IMR-90 (cell line): Measurements from ENCODE around the gene CSH1. TPM values are rescaled to one million over a fixed set of nuclear protein-coding genes. Genes with fewer than 3 reads are reported as not detected.

Source experiments
- ATAC-seq: fragments of 200-7000 bp; cut with Tn5 transposase; 2 replicates; pipeline ENCODE4 v1.9.1; 2020; ENCODE audit warnings: low read depth, mild to moderate bottlenecking, moderate library complexity
- BruUV-seq: library from RNA; stranded (reverse); fragments of 400-500 nt; replicated peaks from 2 replicates; lab custom pipeline; 2021; lab: Mats Ljungman, UMichigan
- CTCF ChIA-PET: fragments of 300-600 bp; formaldehyde crosslinking; extraction: SDS; loops from one replicate; lab custom pipeline; 2021; ENCODE audit warnings: antibody characterized with exemption; lab: Yijun Ruan, JAX
- POLR2A ChIA-PET: fragments of 300-600 bp; sonication (Branson Sonifier 250); formaldehyde crosslinking; loops from one replicate; lab custom pipeline; 2022; ENCODE audit warnings: antibody characterized with exemption; ENCODE audit not compliant: unreplicated experiment; lab: Charles Lee
- DNase-seq: peaks from one replicate; pipeline ENCODE4 v3.0.0; 2013
- H2AFZ ChIP-seq: replicated peaks from 2 replicates; pipeline ENCODE3; 2013; ENCODE audit warnings: low read length, mild to moderate bottlenecking; ENCODE audit not compliant: poor library complexity
- H2AK5ac ChIP-seq: 2 replicates; pipeline ENCODE4 v1.6.1; 2013; ENCODE audit warnings: low read depth, low read length, inconsistent platforms
- H2AK9ac ChIP-seq: replicated peaks from 2 replicates; pipeline ENCODE3; 2013; ENCODE audit warnings: mild to moderate bottlenecking, low read depth, low read length, moderate library complexity; ENCODE audit not compliant: poor library complexity
- H2BK120ac ChIP-seq: 2 replicates; pipeline ENCODE4 v1.6.1; 2013; ENCODE audit warnings: low read depth, low read length, inconsistent platforms
- H2BK15ac ChIP-seq: 3 replicates; pipeline ENCODE4 v1.6.1; 2013; ENCODE audit warnings: low read depth, low read length, inconsistent platforms
- H2BK20ac ChIP-seq: 2 replicates; pipeline ENCODE4 v1.6.1; 2013; ENCODE audit warnings: low read depth, mild to moderate bottlenecking, inconsistent platforms, low read length, moderate library complexity
- H2BK5ac ChIP-seq: 2 replicates; pipeline ENCODE4 v1.6.1; 2013; ENCODE audit warnings: mild to moderate bottlenecking, low read depth, low read length, inconsistent platforms; ENCODE audit not compliant: poor library complexity, severe bottlenecking
- H3K14ac ChIP-seq: replicated peaks from 2 replicates; pipeline ENCODE4 v1.6.1; 2013; ENCODE audit warnings: low read depth, low read length, inconsistent platforms
- H3K18ac ChIP-seq: 2 replicates; pipeline ENCODE4 v1.6.1; 2013; ENCODE audit warnings: low read depth, low read length, control low read depth
- H3K23ac ChIP-seq: 2 replicates; pipeline ENCODE4 v1.6.1; 2013; ENCODE audit warnings: low read depth, low read length, inconsistent platforms
- H3K27ac ChIP-seq: 2 replicates; pipeline ENCODE4 v1.5.1; 2013; ENCODE audit warnings: mild to moderate bottlenecking, control low read depth, low read length; ENCODE audit not compliant: insufficient read depth
- H3K27me3 ChIP-seq: 2 replicates; pipeline ENCODE4 v1.6.1; 2013; ENCODE audit warnings: low read length; ENCODE audit not compliant: control insufficient read depth, insufficient read depth
- H3K36me3 ChIP-seq: 2 replicates; pipeline ENCODE4 v1.6.1; 2013; ENCODE audit warnings: low read length, mixed read lengths; ENCODE audit not compliant: control insufficient read depth, insufficient read depth
- H3K4ac ChIP-seq: 2 replicates; pipeline ENCODE4 v1.6.1; 2013; ENCODE audit warnings: low read depth, low read length, inconsistent platforms
- H3K4me1 ChIP-seq: 2 replicates; pipeline ENCODE4 v1.6.1; 2013; ENCODE audit warnings: low read length, mixed read lengths; ENCODE audit not compliant: control insufficient read depth, insufficient read depth
- H3K4me2 ChIP-seq: 2 replicates; pipeline ENCODE4 v1.6.1; 2013; ENCODE audit warnings: low read depth, mild to moderate bottlenecking, control low read depth, low read length, moderate library complexity
- H3K4me3 ChIP-seq: 2 replicates; pipeline ENCODE4 v1.5.1; 2013; ENCODE audit warnings: low read depth, mild to moderate bottlenecking, control low read depth, low read length, moderate library complexity; ENCODE audit not compliant: insufficient read depth
- H3K56ac ChIP-seq: 2 replicates; pipeline ENCODE4 v1.6.1; 2013; ENCODE audit warnings: low read length, inconsistent platforms; ENCODE audit not compliant: insufficient read depth; ENCODE audit errors: extremely low read depth
- H3K79me1 ChIP-seq, 2 experiments: 2 replicates each; pipeline ENCODE4 v1.6.1; 2013; ENCODE audit warnings: low read length in 2 of 2, inconsistent platforms in 1 of 2, low read depth in 1 of 2
- H3K9ac ChIP-seq: 2 replicates; pipeline ENCODE4 v1.6.1; 2013; ENCODE audit warnings: low read depth, low read length, control low read depth
- H3K9me1 ChIP-seq: 2 replicates; pipeline ENCODE4 v1.6.1; 2013; ENCODE audit warnings: low read length, inconsistent platforms; ENCODE audit not compliant: insufficient read depth
- H3K9me3 ChIP-seq: 2 replicates; pipeline ENCODE4 v1.6.1; 2013; ENCODE audit warnings: low read length; ENCODE audit not compliant: control insufficient read depth, insufficient read depth
- H4K20me1 ChIP-seq: 2 replicates; pipeline ENCODE4 v1.6.1; 2013; ENCODE audit warnings: low read length, inconsistent platforms; ENCODE audit not compliant: insufficient read depth
- H4K5ac ChIP-seq: 2 replicates; pipeline ENCODE4 v1.6.1; 2013; ENCODE audit warnings: mild to moderate bottlenecking, low read depth, low read length, control low read depth
- H4K8ac ChIP-seq, 2 experiments: 2 replicates each; pipeline ENCODE4 v1.6.1; 2013; ENCODE audit warnings: low read depth in 2 of 2, low read length in 2 of 2, control low read depth in 1 of 2, inconsistent platforms in 1 of 2
- H4K91ac ChIP-seq: 2 replicates; pipeline ENCODE4 v1.6.1; 2013; ENCODE audit warnings: low read depth, low read length, inconsistent platforms; ENCODE audit not compliant: insufficient read depth
- CHD1 ChIP-seq: IDR thresholded peaks from 2 replicates; pipeline ENCODE4 v1.6.1; 2012; ENCODE audit warnings: low read depth, low read length, improper control_type of control experiment
- FOS ChIP-seq: fragments of 150-350 bp; IDR thresholded peaks from 2 replicates; pipeline ENCODE4 v1.6.1; 2016; ENCODE audit warnings: low read depth, low read length
- MAZ ChIP-seq: IDR thresholded peaks from 2 replicates; pipeline ENCODE4 v1.6.1; 2012; ENCODE audit warnings: low read depth, mild to moderate bottlenecking, low read length, improper control_type of control experiment, moderate library complexity, borderline replicate concordance
- MXI1 ChIP-seq: IDR thresholded peaks from 2 replicates; pipeline ENCODE4 v1.6.1; 2012; ENCODE audit warnings: low read depth, mild to moderate bottlenecking, low read length, moderate library complexity, borderline replicate concordance
- NFE2L2 ChIP-seq: fragments of 150-350 bp; IDR thresholded peaks from 2 replicates; pipeline ENCODE4 v1.6.1; 2016; ENCODE audit warnings: low read depth, mild to moderate bottlenecking, low read length
- RAD21 ChIP-seq: IDR thresholded peaks from 2 replicates; pipeline ENCODE4 v1.6.1; 2012; ENCODE audit warnings: low read length, improper control_type of control experiment
- WGBS, 2 experiments: methylation state at CpG; one replicate each; pipeline versions ENCODE4 v1.1.5 to v1.1.7; 2013; ENCODE audit warnings: missing lambda C conversion rate in 2 of 2; ENCODE audit not compliant: insufficient read length in 1 of 2; ENCODE audit errors: extremely low coverage in 2 of 2; 5-methylcytosine and 5-hydroxymethylcytosine counted together
- dilution Hi-C: fragments of 300-500 bp; cut with HindIII; formaldehyde crosslinking; loops from one replicate; pipeline ENCODE4 v1.14.3; 2018; ENCODE audit warnings: low sequenced_read_pairs; ENCODE audit not compliant: unreplicated experiment
- in situ Hi-C: fragments of 300-500 bp; cut with MboI; formaldehyde crosslinking; loops from 3 replicates; pipeline ENCODE4 v1.14.3; 2019; ENCODE audit warnings: low sequenced_read_pairs, inconsistent platforms, mixed read lengths
- intact Hi-C: fragments of 100-400 bp; cut with micrococcal nuclease; formaldehyde crosslinking; loops from 2 replicates; pipeline ENCODE4 v1.10.0; 2022
- polyA plus RNA-seq, 3 experiments: library from polyadenylated mRNA; depleted of rRNA; stranded (reverse); fragments of >200 nt; gene quantifications; 2 replicates each; pipeline ENCODE4 v1.2.3, GENCODE V29; 2012; ENCODE audit warnings: low replicate concordance in 1 of 3
- total RNA-seq: library from RNA; depleted of rRNA; stranded (reverse); fragments of >200 nt; gene quantifications from 2 replicates; pipeline ENCODE4 v1.2.3, GENCODE V29; 2012
- TF ChIP-seq, protein P1 (sequence below): fragments of 150-350 bp; IDR thresholded peaks from 2 replicates; pipeline ENCODE4 v1.6.1; 2016; ENCODE audit warnings: low read depth, mild to moderate bottlenecking, low read length, moderate library complexity, borderline replicate concordance
- TF ChIP-seq, protein P2 (sequence below): fragments of 150-350 bp; IDR thresholded peaks from 2 replicates; pipeline ENCODE4 v1.6.1; 2017; ENCODE audit warnings: mild to moderate bottlenecking, antibody characterized with exemption, low read length, low read depth

CSH1 gene
- total and polyA plus RNA-seq, 2 of the 4 experiments (the other 2 are of a cell fraction): not detected

DNA sequence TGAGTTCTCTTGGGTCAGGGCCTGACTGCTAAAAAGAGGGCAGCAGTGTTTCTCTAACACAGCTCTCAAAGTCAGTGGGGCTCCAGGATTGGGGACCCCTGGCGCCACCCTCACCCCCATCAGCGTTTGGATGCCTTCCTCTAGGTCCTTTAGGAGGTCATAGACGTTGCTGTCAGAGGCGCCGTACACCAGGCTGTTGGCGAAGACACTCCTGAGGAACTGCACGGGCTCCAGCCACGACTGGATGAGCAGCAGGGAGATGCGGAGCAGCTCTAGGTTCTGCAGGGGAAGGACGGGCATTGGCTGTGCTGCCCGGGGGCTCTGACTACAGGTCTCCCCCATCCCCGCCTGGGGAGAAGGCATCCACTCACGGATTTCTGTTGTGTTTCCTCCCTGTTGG, 21.3 kb upstream of the CSH1 start:
- Histone ChIP-seq H2AFZ (no peak overlapping the region), H3K27ac (no peak overlapping the region), H3K4ac (no peak overlapping the region), H4K5ac (no peak overlapping the region), H3K18ac (no peak overlapping the region), H2BK5ac (no peak overlapping the region), H3K4me3 (no peak overlapping the region), H3K36me3 (no peaks in the 10 kb centered on the region), H2BK120ac (no peak overlapping the region), H2BK20ac (no peak overlapping the region), H4K91ac (no peak overlapping the region), H3K27me3 (peaks cover 36% of the 10 kb centered on the region), H3K23ac (no peak overlapping the region), H3K9ac (no peak overlapping the region), H4K8ac (no peak overlapping the region), H2AK5ac (no peak overlapping the region), H3K79me1 (no peaks in the 10 kb centered on the region), H3K9me3 (no peaks in the 10 kb centered on the region), H3K9me1 (no peaks in the 10 kb centered on the region), H2BK15ac (no peak overlapping the region), H2AK9ac (no peak overlapping the region), H3K56ac (no peak overlapping the region), H3K14ac (no peak overlapping the region), H3K4me1 (no peaks in the 10 kb centered on the region), H4K20me1 (no peaks in the 10 kb centered on the region), H3K4me2 (no peak overlapping the region)
- no peak for ATAC-seq
- WGBS, 2 experiments: 76% methylated on average over 9 of the region's 13 CpGs; no CpG with 5 or more reads in 1 of the 2 experiments
- dilution Hi-C loops: no loop called here
- in situ Hi-C loops: loop anchor here (5.0 to 10.0 kb wide), 3 partner anchors 107 to 367 kb away; partner anchors contain the start of genes ERN1 and ICAM2
- intact Hi-C loops: loop anchor here (2.0 to 10.0 kb wide), 2 partner anchors 215 to 367 kb away; no protein-coding TSS in a partner anchor
- CTCF ChIA-PET: no interaction called here
- POLR2A ChIA-PET: no interaction called here
- TF ChIP-seq NFE2L2: no peak
- TF ChIP-seq CHD1: no peak
- TF ChIP-seq, protein P1, sequence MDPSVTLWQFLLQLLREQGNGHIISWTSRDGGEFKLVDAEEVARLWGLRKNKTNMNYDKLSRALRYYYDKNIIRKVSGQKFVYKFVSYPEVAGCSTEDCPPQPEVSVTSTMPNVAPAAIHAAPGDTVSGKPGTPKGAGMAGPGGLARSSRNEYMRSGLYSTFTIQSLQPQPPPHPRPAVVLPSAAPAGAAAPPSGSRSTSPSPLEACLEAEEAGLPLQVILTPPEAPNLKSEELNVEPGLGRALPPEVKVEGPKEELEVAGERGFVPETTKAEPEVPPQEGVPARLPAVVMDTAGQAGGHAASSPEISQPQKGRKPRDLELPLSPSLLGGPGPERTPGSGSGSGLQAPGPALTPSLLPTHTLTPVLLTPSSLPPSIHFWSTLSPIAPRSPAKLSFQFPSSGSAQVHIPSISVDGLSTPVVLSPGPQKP: no peak
- TF ChIP-seq MAZ: no peak
- TF ChIP-seq, protein P2, sequence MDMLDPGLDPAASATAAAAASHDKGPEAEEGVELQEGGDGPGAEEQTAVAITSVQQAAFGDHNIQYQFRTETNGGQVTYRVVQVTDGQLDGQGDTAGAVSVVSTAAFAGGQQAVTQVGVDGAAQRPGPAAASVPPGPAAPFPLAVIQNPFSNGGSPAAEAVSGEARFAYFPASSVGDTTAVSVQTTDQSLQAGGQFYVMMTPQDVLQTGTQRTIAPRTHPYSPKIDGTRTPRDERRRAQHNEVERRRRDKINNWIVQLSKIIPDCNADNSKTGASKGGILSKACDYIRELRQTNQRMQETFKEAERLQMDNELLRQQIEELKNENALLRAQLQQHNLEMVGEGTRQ: no peak
- no peak for TF ChIP-seq RAD21
- TF ChIP-seq MXI1: no peak
- TF ChIP-seq FOS: no peak
- no peak for DNase-seq
- BruUV-seq: no TSS peak
